ENCODE measurements around the gene KMT2C.

Gene KMT2C

GRCh38 chr7:152133804-152134203 is 302.0 kb downstream of the KMT2C start:
- no peak for DNase-seq

GRCh38 chr7:152132812-152133211 is 303.0 kb downstream of the KMT2C start:
- no peak for DNase-seq

GRCh38 chr7:152131981-152132494 is 303.8 kb downstream of the KMT2C start:
- no peak for DNase-seq

GRCh38 chr7:152130658-152131590 is 304.9 kb downstream of the KMT2C start:
- no peak for DNase-seq

GRCh38 chr7:152129682-152130081 is 306.1 kb downstream of the KMT2C start:
- DNase-seq: no peak

GRCh38 chr7:152128741-152129461 is 306.9 kb downstream of the KMT2C start:
- DNase-seq: no peak

- no peak for DNase-seq
Observed at GRCh38 chr7:152128252-152128651, 307.6 kb downstream of the KMT2C start.

- no peak for DNase-seq
Observed at GRCh38 chr7:152127229-152127628, 308.6 kb downstream of the KMT2C start.

- DNase-seq: no peak
Observed at GRCh38 chr7:152126741-152127140, 309.1 kb downstream of the KMT2C start.

- DNase-seq: no peak
Observed at GRCh38 chr7:152122540-152122939, 313.3 kb downstream of the KMT2C start.

- DNase-seq: no peak
Observed at GRCh38 chr7:152121432-152121831, 314.4 kb downstream of the KMT2C start.

GRCh38 chr7:152120776-152121175 is 315.0 kb downstream of the KMT2C start:
- DNase-seq: no peak

GRCh38 chr7:152120210-152120609 is 315.6 kb downstream of the KMT2C start:
- DNase-seq: no peak

GRCh38 chr7:152117356-152117755 is 318.4 kb downstream of the KMT2C start:
- no peak for DNase-seq

- DNase-seq: peak; percentile 28
Observed at GRCh38 chr7:152115021-152115718, 320.6 kb downstream of the KMT2C start.

- no peak for DNase-seq
Observed at GRCh38 chr7:152112829-152113228, 323.0 kb downstream of the KMT2C start.

GRCh38 chr7:152108359-152108758 is 327.4 kb downstream of the KMT2C start:
- no peak for DNase-seq

GRCh38 chr7:152107945-152108344 is 327.9 kb downstream of the KMT2C start:
- DNase-seq: no peak

- DNase-seq: no peak
Observed at GRCh38 chr7:152106990-152107389, 328.8 kb downstream of the KMT2C start.

GRCh38 chr7:152105205-152105604 is 330.6 kb downstream of the KMT2C start:
- DNase-seq: no peak

- DNase-seq: no peak
Observed at GRCh38 chr7:152103691-152104090, 332.1 kb downstream of the KMT2C start.

- DNase-seq: peak; percentile 63
Observed at GRCh38 chr7:152103066-152103465, 332.7 kb downstream of the KMT2C start.

GRCh38 chr7:152097330-152097729 is 338.5 kb downstream of the KMT2C start:
- no peak for DNase-seq
